Smooth muscle cell of the umbilical artery (primary cell): ENCODE data around the gene SNAI1. TPM values are rescaled to one million over a fixed set of nuclear protein-coding genes. Genes with fewer than 3 reads are reported as not detected.

Source experiments
- total RNA-seq: library from RNA; depleted of rRNA; stranded (reverse); fragments of >200 nt; gene quantifications from 2 replicates; pipeline ENCODE4 v1.2.3, GENCODE V29; 2014

SNAI1 gene
- total RNA-seq = 0.30 and 0.69 TPM in 2 replicates

DNA sequence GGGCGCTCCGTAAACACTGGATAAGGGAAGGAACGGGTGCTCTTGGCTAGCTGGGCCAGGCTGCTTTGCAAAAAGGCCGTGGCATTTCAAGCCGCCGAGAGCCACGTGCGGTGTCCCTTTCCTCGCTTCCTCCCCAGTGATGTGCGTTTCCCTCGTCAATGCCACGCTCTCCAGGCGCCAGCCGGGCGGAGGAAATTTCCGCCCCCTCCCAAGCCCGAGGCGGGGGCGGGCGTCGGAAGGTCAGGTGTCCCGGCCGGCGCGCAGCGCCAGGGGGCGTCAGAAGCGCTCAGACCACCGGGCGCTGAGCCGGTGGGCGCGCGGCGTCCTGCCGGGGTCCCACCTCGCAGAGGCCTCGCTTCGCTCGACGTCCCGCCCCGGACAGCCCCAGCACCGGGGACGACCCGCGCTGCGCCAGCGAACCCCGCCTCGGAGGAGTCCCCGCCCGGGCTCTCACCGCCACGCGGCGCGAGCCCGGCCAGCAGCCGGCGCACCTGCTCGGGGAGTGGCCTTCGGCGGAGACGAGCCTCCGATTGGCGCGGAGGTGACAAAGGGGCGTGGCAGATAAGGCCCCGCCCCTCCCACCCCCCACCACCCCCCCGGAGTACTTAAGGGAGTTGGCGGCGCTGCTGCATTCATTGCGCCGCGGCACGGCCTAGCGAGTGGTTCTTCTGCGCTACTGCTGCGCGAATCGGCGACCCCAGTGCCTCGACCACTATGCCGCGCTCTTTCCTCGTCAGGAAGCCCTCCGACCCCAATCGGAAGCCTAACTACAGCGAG lies at the start of gene SNAI1:
Gene SNAI1 (plus strand): TSS at position 635 of the 777 bp plus-strand sequence. CDS start 80 bp downstream, at position 715.

GRCh38 chr20:49936153-49937026 lies 46.4 kb upstream of the SNAI1 start, which contains the start of gene RNF114:
TSS of gene RNF114 (plus strand) at chr20:49936397. CDS start at chr20:49936413, 16 bp downstream.

Other genes with a start within 250 kb of the SNAI1 start
- 5.3 and 9.1 TPM in 2 replicates for gene SLC9A8, start 170.2 kb upstream of the SNAI1 start, total RNA-seq
- gene SPATA2, start 67.5 kb upstream of the SNAI1 start, total RNA-seq = 1.8 and 3.0 TPM in 2 replicates
- gene RNF114, start 46.6 kb upstream of the SNAI1 start, total RNA-seq = 91.7 and 124 TPM in 2 replicates
- gene UBE2V1, start 130.2 kb downstream of the SNAI1 start, total RNA-seq = 35.6 and 74.7 TPM in 2 replicates
- 15.3 and 15.4 TPM in 2 replicates for gene PEDS1, start 170.7 kb downstream of the SNAI1 start, total RNA-seq
- gene CEBPB, start 207.8 kb downstream of the SNAI1 start, total RNA-seq = 51.1 and 107 TPM in 2 replicates